Measurements from ENCODE around the gene KCNN4.

Gene KCNN4

GRCh38 chr19:43784241-43784980 is 3.6 kb upstream of the KCNN4 start:
- H3K27ac ChIP-seq = no peak overlapping the region
- no peaks in the 10 kb centered on the region for H3K27me3 ChIP-seq
- no peak overlapping the region for H3K4me3 ChIP-seq (ENCODE audit: low read depth in 1 of 2, low read length in 1 of 2)
- H3K4me1 ChIP-seq (ENCODE audit: control insufficient read depth in 1 of 2, insufficient read depth in 1 of 2, low read depth in 1 of 2, low read length in 1 of 2) = peaks cover 20 to 28% of the 10 kb centered on the region in 2 experiments
- H3K9me3 ChIP-seq = no peaks in the 10 kb centered on the region
- H3K36me3 ChIP-seq = no peaks in the 10 kb centered on the region
- TF ChIP-seq, protein P1, sequence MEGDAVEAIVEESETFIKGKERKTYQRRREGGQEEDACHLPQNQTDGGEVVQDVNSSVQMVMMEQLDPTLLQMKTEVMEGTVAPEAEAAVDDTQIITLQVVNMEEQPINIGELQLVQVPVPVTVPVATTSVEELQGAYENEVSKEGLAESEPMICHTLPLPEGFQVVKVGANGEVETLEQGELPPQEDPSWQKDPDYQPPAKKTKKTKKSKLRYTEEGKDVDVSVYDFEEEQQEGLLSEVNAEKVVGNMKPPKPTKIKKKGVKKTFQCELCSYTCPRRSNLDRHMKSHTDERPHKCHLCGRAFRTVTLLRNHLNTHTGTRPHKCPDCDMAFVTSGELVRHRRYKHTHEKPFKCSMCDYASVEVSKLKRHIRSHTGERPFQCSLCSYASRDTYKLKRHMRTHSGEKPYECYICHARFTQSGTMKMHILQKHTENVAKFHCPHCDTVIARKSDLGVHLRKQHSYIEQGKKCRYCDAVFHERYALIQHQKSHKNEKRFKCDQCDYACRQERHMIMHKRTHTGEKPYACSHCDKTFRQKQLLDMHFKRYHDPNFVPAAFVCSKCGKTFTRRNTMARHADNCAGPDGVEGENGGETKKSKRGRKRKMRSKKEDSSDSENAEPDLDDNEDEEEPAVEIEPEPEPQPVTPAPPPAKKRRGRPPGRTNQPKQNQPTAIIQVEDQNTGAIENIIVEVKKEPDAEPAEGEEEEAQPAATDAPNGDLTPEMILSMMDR (IDR thresholded peaks at IDR 0.05) = no peak

- Histone ChIP-seq H3K36me3 (no peaks in the 10 kb centered on the region), H3K27me3 (no peaks in the 10 kb centered on the region), H3K4me1 (ENCODE audit: control insufficient read depth in 1 of 2, insufficient read depth in 1 of 2, low read depth in 1 of 2, low read length in 1 of 2) (peaks cover 28 to 36% of the 10 kb centered on the region in 2 experiments), H3K9me3 (no peaks in the 10 kb centered on the region), H3K27ac (no peak overlapping the region), H3K4me3 (ENCODE audit: low read depth in 1 of 2, low read length in 1 of 2) (no peak overlapping the region)
- TF ChIP-seq, protein P1 (IDR thresholded peaks at IDR 0.05) = no peak
Measured at GRCh38 chr19:43783636-43784035, 2.9 kb upstream of the KCNN4 start.

- Histone ChIP-seq H3K27ac (no peak overlapping the region), H3K4me1 (ENCODE audit: control insufficient read depth in 1 of 2, insufficient read depth in 1 of 2, low read depth in 1 of 2, low read length in 1 of 2) (peaks cover 37 to 45% of the 10 kb centered on the region in 2 experiments), H3K36me3 (no peaks in the 10 kb centered on the region), H3K4me3 (ENCODE audit: low read depth in 1 of 2, low read length in 1 of 2) (no peak overlapping the region), H3K9me3 (no peaks in the 10 kb centered on the region), H3K27me3 (no peaks in the 10 kb centered on the region)
- TF ChIP-seq, protein P1 (IDR thresholded peaks at IDR 0.05) = no peak
Measured at GRCh38 chr19:43782689-43783231, 2.0 kb upstream of the KCNN4 start.

- H3K27me3 ChIP-seq = no peaks in the 10 kb centered on the region
- no peak overlapping the region for H3K4me3 ChIP-seq (ENCODE audit: low read depth in 1 of 2, low read length in 1 of 2)
- TF ChIP-seq, protein P1 (IDR thresholded peaks at IDR 0.05) = no peak
- no peaks in the 10 kb centered on the region for H3K36me3 ChIP-seq
- H3K27ac ChIP-seq = no peak overlapping the region
- peaks cover 41 to 50% of the 10 kb centered on the region in 2 experiments for H3K4me1 ChIP-seq (ENCODE audit: control insufficient read depth in 1 of 2, insufficient read depth in 1 of 2, low read depth in 1 of 2, low read length in 1 of 2)
- H3K9me3 ChIP-seq = no peaks in the 10 kb centered on the region
Measured at GRCh38 chr19:43782311-43782660, 1.5 kb upstream of the KCNN4 start.

GRCh38 chr19:43781630-43782310 is 997 bp upstream of the KCNN4 start:
- Histone ChIP-seq H3K36me3 (no peaks in the 10 kb centered on the region), H3K4me1 (ENCODE audit: control insufficient read depth in 1 of 2, insufficient read depth in 1 of 2, low read depth in 1 of 2, low read length in 1 of 2) (peaks cover 47 to 55% of the 10 kb centered on the region in 2 experiments), H3K4me3 (ENCODE audit: low read depth in 1 of 2, low read length in 1 of 2) (no peak overlapping the region), H3K27me3 (no peaks in the 10 kb centered on the region), H3K27ac (no peak overlapping the region), H3K9me3 (no peaks in the 10 kb centered on the region)
- TF ChIP-seq, protein P1 (IDR thresholded peaks at IDR 0.05) = no peak

All from neutrophil (primary cell).